ENCODE measurements around the gene GRHL1.

DNA sequence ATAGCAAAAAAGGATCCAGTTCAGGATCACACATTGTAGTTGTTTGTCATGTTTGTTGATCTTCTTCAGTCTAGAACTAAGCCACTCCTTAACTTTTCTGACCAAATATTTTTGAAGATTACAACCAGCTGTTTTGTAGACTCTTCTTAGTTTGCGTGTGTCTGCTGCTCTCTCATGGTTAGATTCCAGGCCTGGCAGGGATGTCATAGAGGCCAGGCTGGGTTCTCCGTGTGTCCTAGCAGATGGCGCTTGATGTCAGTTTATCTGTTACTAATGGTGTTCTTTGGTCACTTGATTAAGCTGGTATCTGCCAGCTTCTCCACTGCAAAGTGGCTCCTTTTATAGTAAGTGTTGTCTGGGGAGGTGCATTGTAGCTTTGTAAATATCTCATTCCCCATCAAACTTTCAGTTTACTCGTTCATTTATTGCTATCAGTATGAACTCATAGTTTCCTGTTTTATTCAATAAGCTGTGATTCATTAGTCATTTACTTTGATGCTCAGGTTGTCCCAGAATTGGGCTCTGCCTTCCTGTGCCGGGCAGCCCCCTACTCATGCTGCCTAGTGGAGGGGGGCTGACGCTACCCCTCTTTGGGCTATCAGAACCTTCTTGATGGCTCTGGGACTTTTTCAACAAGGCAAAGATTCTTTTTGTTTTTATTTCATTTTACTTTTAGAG is 42.1 kb downstream of the GRHL1 start:
- TF ChIP-seq ZNF274 (IDR thresholded peaks at IDR 0.05; ENCODE audit: low read depth, low read length) (no peak), SUZ12 (IDR thresholded peaks at IDR 0.05; ENCODE audit: extremely low read depth, insufficient read depth, insufficient read length) (no peak)
